Measurements from ENCODE around the gene TRPV6. TPM values are rescaled to one million over a fixed set of nuclear protein-coding genes. Genes with fewer than 3 reads are reported as not detected.

The TRPV6 gene
- total RNA-seq, 1 donor from 2014 or later = not detected

Other genes starting within 250 kb of the TRPV6 start
- not detected in 2 replicates for gene PRSS1, start 136.3 kb downstream of the TRPV6 start, total RNA-seq
- gene PRSS2, start 114.8 kb downstream of the TRPV6 start, total RNA-seq = 0.37 TPM in 1 of 2 replicates, not detected in the other
- 6.4 and 7.8 TPM in 2 replicates for gene EPHB6, start 30.7 kb downstream of the TRPV6 start, total RNA-seq
- 0.10 TPM in 1 of 2 replicates, not detected in the other for gene TRPV5, start 48.0 kb upstream of the TRPV6 start, total RNA-seq
- gene LLCFC1, start 53.7 kb upstream of the TRPV6 start, total RNA-seq = not detected in 2 replicates
- gene KEL, start 76.6 kb upstream of the TRPV6 start, total RNA-seq = 0.51 and 0.76 TPM in 2 replicates
- gene OR9A2, start 141.4 kb upstream of the TRPV6 start, total RNA-seq = not detected in 2 replicates
- not detected in 2 replicates for gene OR6V1, start 166.6 kb upstream of the TRPV6 start, total RNA-seq
- gene PIP, start 246.3 kb upstream of the TRPV6 start, total RNA-seq = not detected in 2 replicates